T47D (cell line): ENCODE results near the gene OR1I1.
"Not testable (repeated sequence)": the region's sequence is repeated elsewhere in the genome, so short reads cannot be mapped to it uniquely, and the experiment has no call there.

Source experiments
- DNase-seq, 2 experiments: peaks; one replicate each; pipeline versions ENCODE4 v3.0.0 to v3.0.0-alpha.2; 2011 to 2012; ENCODE audit warnings: low read depth in 1 of 2, low spot score in 1 of 2
- JUND ChIP-seq: IDR thresholded peaks from 2 replicates; pipeline ENCODE4 v1.6.1; 2012; ENCODE audit warnings: low read depth
- in situ Hi-C: cut with HindIII; loops from 2 replicates; pipeline ENCODE4 v1.10.0; 2016; ENCODE audit warnings: low sequenced_read_pairs, low pct_unique_long_range_greater_than_20kb

OR1I1 gene, protein sequence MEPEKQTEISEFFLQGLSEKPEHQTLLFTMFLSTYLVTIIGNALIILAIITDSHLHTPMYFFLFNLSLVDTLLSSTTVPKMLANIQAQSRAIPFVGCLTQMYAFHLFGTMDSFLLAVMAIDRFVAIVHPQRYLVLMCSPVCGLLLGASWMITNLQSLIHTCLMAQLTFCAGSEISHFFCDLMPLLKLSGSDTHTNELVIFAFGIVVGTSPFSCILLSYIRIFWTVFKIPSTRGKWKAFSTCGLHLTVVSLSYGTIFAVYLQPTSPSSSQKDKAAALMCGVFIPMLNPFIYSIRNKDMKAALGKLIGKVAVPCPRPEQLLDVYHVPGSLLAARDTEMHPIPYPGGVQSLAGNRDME

DNA sequence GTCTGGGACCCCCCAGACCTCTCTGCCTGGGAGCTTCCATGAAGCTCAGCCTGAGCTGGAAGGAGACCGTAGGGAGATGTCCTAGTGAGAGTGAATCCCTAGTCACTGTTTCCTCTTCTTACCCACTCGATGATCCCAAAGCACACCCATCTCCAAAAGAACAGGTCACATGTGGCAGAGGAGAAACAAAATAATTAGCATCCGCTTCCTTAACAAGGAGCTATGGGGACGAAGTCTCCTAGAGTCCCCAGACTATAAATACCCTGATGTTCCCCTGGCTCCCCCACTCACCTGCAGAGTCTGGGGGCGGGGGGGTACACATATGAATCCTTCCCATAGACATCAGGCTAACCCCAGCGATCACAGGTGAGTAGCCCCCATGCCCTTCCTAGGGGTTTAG lies at the start of gene OR1I1:
TSS of gene OR1I1 (plus strand) at position 301 of the 400 bp plus-strand sequence. CDS start 4,855 bp downstream, outside the sequence.
- in situ Hi-C loops: no loop called here
- DNase-seq: no peak
- no peak for TF ChIP-seq JUND

DNA sequence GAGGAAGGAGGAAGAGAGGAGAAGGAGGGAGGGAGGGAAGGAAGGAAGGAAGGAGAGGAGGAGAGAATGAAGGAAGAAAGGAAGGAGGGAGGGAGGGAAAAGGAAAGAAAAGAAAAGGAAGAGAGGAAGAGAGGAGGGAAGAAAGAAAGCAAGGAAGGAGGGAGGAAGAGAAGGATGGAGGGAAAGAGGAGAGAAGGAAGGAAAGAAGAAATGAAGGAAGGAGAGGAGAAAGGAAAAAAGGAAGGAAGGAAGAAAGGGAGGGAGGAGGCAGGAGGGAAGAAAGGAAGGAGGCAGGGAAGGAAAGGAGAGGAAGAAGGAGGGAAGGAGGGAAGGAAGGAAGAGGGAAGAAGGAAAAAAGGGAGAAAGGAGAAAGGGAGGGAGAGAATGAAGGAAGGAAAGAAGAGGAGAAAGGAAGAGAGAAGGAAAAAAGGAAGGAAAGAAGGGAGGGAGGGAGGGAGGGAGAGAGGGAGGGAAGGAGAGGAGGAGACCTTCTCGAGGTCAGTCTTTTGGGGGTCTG lies 46.2 kb upstream of the OR1I1 start:
- in situ Hi-C loops: no loop called here
- DNase-seq: no peak
- TF ChIP-seq JUND: no peak

DNA sequence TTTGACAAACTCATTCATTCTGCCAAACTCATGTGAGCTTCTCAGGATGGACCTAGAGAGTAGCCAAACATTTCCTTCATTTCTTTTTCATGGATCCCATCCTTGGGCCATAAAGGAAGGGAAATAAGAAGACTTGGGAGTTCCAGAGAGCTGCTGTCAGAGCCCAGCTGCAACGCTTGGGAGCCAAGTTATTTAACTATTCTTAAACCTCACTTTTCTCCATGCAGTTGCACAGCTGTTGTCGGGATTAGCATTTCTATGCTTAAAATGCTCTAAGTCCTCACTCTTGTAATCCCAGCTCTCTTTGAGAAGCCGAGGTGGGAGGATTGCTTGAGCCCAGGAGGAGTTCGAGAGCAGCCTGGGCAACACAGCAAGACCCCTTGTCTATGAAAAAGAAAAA lies 44.4 kb upstream of the OR1I1 start:
- in situ Hi-C loops: no loop called here
- no peak for DNase-seq
- TF ChIP-seq JUND: no peak

DNA sequence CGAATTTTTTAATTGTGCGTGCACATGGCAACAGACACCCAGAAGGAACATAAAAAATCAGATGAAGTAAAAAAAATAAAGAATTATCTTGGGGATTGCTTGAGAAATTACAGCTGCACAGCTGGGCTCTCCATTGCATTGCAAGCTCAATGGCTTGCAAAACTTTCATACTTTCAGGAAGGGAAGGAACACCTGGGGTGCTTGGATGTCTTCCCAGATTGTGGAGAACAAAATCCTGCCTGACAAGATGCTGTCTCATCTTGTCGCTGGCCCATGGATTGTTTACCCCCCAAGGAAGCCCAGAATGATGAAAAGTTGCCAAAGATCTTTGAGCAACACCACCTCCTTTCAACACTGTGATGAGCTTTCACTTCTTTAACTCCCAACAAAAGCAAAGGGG lies 43.7 kb upstream of the OR1I1 start:
- TF ChIP-seq JUND: no peak
- peak in 1 of 2 experiments; percentile 70 for DNase-seq
- in situ Hi-C loops: no loop called here

DNA sequence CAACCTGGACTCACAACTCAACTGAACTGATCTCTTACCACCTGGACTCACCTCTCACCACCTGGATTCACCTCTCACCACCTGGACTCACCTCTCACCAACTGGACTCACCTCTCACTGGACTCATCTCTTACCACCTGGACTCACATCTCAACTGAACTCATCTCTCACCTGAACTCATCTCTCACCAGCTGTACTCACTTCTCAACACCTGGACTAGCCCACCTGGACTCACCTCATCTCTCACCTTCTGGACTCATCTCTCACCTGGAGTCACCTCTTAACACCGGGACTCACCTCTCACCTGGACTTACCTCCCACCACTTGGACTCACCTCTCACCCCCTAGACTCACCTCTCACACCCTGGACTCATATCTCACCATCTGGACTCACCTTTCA lies 40.0 kb upstream of the OR1I1 start:
- TF ChIP-seq JUND: no peak
- in situ Hi-C loops: no loop called here
- no peak for DNase-seq

DNA sequence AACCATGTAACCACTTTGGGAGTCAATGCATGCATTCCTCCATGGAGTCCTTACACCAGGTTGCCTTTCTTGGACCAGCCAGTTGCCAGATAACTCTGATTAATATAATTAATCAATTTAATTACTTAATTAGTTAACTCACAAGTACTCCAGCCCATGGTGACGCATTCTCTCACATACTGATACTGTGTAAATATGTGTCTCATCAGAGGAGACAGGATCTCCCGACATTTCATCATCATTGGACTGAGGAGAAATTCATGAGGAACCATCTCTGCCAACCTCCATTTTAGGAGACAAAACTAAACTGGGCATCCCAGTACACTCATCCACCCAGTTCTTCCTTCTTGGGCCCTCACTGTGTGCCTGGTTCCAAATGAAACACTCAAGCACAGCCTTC lies 39.2 kb upstream of the OR1I1 start:
- in situ Hi-C loops: no loop called here
- no peak for TF ChIP-seq JUND
- no peak for DNase-seq

DNA sequence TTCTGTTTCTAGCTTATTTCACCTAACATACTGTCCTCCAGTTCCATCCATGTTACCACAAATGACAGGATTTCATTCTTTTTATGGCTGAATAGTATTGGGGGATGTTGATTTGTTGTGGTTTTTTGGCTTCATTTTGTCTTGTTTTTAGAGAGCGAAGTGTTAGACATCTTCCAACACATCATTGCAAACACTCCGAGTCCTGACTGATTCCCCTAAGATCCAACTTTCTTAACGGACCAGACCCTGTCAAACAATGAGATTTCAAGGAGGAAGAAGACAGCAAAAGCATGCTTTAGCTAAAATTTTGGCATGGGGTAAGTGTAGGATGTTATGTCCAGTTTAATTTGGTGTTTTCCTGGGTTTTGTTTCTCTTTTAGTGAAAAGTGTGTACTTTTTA lies 36.5 kb upstream of the OR1I1 start:
- TF ChIP-seq JUND: no peak
- in situ Hi-C loops: no loop called here

DNA sequence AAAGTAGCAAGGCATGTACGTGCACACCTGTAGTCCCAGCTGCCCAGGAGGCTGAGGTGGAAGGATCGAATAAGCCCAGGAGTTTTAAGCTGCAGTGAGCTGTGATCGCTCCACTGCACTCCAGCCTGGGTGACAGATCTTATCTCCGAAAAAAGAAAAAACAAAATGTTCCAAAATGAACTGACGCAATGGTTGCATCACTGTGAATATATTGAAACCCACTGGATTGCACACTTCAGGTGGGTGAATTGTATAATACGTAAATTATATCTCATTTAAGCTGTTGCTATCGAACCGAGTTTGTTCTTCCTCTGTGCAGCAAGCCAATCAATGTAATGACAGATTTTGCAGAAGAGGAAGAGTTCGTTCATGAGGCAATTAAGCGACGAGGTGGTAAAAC lies 34.3 kb upstream of the OR1I1 start:
- TF ChIP-seq JUND: no peak
- DNase-seq: no peak
- in situ Hi-C loops: no loop called here

More for the DNA sequence above, 36.5 kb upstream of the OR1I1 start:
- DNase-seq: no peak

DNA sequence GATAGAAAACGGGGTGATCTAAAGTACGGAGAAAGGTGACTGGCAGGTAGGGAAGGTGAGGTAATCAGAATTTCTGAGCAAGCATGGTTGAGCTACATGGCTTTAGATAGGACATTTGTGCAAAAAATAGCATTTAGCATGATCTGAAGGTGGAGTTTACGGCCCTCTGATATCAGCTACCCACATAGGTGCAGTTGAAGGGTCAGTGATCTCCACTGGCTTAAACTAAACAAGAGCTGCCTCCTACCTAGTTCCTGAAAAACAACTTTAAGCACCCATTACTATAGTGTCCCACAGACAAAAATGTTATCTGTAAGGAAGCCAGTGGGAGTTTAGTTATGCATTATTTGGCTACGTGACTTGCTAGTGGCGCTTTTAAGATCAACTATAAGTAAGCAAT lies 33.9 kb upstream of the OR1I1 start:
- in situ Hi-C loops: no loop called here
- no peak for TF ChIP-seq JUND
- DNase-seq: no peak

DNA sequence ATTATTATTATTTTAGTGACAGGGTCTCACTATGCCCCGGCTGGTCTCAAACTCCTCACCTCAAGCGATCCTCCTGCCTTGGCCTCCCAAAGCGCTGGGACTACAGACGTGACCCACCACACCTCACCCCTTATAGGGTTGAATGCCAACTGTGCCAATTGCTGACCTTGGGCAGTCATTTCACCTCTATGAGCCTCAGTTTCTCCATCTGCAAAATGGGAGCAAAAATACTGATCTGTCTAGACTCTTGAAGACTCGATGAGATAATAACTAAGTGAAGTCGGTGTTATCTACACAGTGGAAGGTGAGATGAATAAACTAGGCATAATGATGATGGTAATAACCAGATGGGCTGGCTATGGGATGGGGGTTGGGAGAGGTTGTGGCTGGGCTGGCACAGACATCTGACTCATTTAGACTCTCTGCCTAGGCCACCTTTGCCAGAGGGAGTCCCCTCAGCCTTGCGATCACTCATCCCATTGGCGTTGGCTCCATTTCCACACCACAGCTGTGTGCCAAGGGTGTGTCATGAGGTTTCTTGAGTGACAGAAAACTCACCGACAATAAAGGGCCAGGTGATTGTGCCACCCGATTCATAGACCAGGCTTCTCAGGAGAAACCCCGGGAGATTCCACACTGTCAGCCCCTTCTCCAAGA lies 33.0 kb upstream of the OR1I1 start, which contains the start of gene CASP14:
TSS of gene CASP14 (plus strand) at position 596 of the 657 bp plus-strand sequence. CDS start 2,772 bp downstream, outside the sequence.
- no peak for TF ChIP-seq JUND
- DNase-seq: no peak
- in situ Hi-C loops: no loop called here

DNA sequence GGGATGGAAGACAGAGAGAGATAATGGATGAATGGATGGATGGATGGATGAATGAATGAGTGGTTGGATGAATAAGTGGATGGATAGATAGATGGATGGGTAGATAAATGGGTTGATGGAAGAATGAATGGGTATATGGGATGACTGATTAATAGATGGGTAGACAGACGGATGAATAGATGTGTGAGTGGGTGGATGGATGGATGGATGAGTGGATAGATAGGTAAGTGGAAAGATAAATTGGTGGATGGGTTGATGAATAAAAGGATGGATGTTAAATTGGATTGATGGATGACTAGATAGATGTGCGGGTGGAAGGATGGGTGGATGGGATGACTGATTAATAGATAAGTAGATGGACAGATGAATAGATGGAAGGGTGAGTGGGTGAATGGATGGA lies 31.4 kb upstream of the OR1I1 start:
- TF ChIP-seq JUND: no peak
- DNase-seq: no peak
- in situ Hi-C loops: no loop called here

DNA sequence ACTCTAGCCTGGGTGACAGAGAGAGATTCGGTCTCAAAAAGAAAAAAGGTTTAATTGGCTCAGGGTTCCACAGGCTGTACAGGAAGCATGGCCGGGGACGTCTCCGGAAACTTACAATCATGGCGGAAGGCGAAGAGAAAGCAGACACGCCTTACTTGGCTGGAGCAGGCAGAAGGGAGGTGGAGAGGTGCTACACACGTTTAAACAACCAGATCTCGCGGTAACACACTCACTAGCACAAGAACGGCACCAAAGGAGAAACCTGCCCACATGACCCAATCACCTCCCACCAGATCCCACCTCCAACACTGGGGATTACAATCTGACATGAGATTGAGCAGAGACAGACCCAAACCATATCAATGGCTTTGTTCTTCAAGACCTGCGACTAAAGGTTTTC lies 20.0 kb upstream of the OR1I1 start:
- no peak for DNase-seq
- no peak for TF ChIP-seq JUND
- in situ Hi-C loops: no loop called here

DNA sequence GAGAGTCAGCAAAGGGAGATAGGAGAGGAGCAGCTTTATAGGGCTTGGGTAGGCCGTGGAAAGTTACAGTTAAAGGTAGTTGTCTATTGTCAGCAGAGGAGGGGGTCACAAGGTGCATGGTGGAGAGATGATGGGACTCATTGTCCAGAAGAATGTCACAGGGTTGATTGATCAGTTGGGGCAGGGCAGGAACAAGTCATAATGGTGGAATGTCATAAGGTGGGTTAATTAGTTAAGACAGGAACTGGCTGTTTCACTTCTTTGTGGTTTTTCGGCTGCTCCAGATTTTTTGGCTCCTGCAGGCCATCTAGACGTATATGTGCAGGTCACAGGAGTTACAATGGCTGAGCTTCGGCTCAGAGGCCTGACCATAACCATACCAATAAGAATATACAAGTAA lies 11.6 kb upstream of the OR1I1 start:
- DNase-seq, in situ Hi-C loops: not testable (repeated sequence)
